ENCODE data around the gene PTAFR.

The PTAFR gene

GRCh38 chr1:28176492-28177470 lies at the start of gene PTAFR:
Gene PTAFR (minus strand): TSS chr1:28176690. CDS start chr1:28151021, 25,669 bp downstream.
- no peak for DNase-seq (ENCODE audit: low read depth)

GRCh38 chr1:28213315-28213714 lies 36.8 kb upstream of the PTAFR start:
- no peak for DNase-seq (ENCODE audit: low read depth)

GRCh38 chr1:28209700-28210099 lies 33.2 kb upstream of the PTAFR start:
- no peak for DNase-seq (ENCODE audit: low read depth)

GRCh38 chr1:28208818-28209441 lies 32.4 kb upstream of the PTAFR start:
- no peak for DNase-seq (ENCODE audit: low read depth)

- DNase-seq (ENCODE audit: low read depth): no peak
Measured at GRCh38 chr1:28205243-28205642, 28.8 kb upstream of the PTAFR start.

- no peak for DNase-seq (ENCODE audit: low read depth)
Measured at GRCh38 chr1:28200234-28200873, 23.9 kb upstream of the PTAFR start.

GRCh38 chr1:28199328-28200233 lies 23.1 kb upstream of the PTAFR start:
- no peak for DNase-seq (ENCODE audit: low read depth)

GRCh38 chr1:28197682-28198415 lies 21.4 kb upstream of the PTAFR start:
- no peak for DNase-seq (ENCODE audit: low read depth)

GRCh38 chr1:28196330-28196729 lies 19.8 kb upstream of the PTAFR start:
- DNase-seq (ENCODE audit: low read depth): no peak

- DNase-seq (ENCODE audit: low read depth): no peak
Measured at GRCh38 chr1:28195780-28196179, 19.3 kb upstream of the PTAFR start.

GRCh38 chr1:28194326-28195035 lies 18.0 kb upstream of the PTAFR start:
- no peak for DNase-seq (ENCODE audit: low read depth)

- DNase-seq (ENCODE audit: low read depth): no peak
Measured at GRCh38 chr1:28193701-28194161, 17.2 kb upstream of the PTAFR start.

GRCh38 chr1:28190996-28191645 lies 14.6 kb upstream of the PTAFR start:
- peak; percentile 41 for DNase-seq (ENCODE audit: low read depth)

- DNase-seq (ENCODE audit: low read depth): no peak
Measured at GRCh38 chr1:28190337-28190979, 14.0 kb upstream of the PTAFR start.

GRCh38 chr1:28185071-28185470 lies 8.6 kb upstream of the PTAFR start:
- no peak for DNase-seq (ENCODE audit: low read depth)

- DNase-seq (ENCODE audit: low read depth): no peak
Measured at GRCh38 chr1:28180306-28181305, 4.1 kb upstream of the PTAFR start.

GRCh38 chr1:28178690-28179485 lies 2.4 kb upstream of the PTAFR start:
- no peak for DNase-seq (ENCODE audit: low read depth)
